Skin of body (tissue), 2 donors: ENCODE measurements around the gene WDR7. TPM values are rescaled to one million over a fixed set of nuclear protein-coding genes. Genes with fewer than 3 reads are reported as not detected.

ENCODE experiments used
- DNase-seq: peaks from one replicate; lab custom pipeline; 2025; lab: John Stamatoyannopoulos, UW
- total RNA-seq: library from RNA; depleted of rRNA; stranded (reverse); fragments of >200 nt; gene quantifications from one replicate; pipeline ENCODE4 v1.2.3, GENCODE V29; 2014

Gene WDR7
- total RNA-seq, 1 donor from 2014 or later, result 27.0 TPM

GRCh38 chr18:56986829-56987228 is 335.7 kb downstream of the WDR7 start:
- DNase-seq, result no peak

GRCh38 chr18:56987236-56987635 is 336.1 kb downstream of the WDR7 start:
- no peak for DNase-seq

GRCh38 chr18:56988022-56988421 is 336.9 kb downstream of the WDR7 start:
- no peak for DNase-seq

GRCh38 chr18:56990678-56991077 is 339.5 kb downstream of the WDR7 start:
- no peak for DNase-seq

- DNase-seq, result no peak
Observed at GRCh38 chr18:56992777-56993176, 341.6 kb downstream of the WDR7 start.

- DNase-seq, result no peak
Observed at GRCh38 chr18:56995579-56996188, 344.5 kb downstream of the WDR7 start.

- DNase-seq, result no peak
Observed at GRCh38 chr18:56997200-56997599, 346.0 kb downstream of the WDR7 start.

- no peak for DNase-seq
Observed at GRCh38 chr18:56999823-57000222, 348.7 kb downstream of the WDR7 start.

GRCh38 chr18:57002627-57003026 is 351.5 kb downstream of the WDR7 start:
- DNase-seq, result no peak

- DNase-seq, result no peak
Observed at GRCh38 chr18:57003342-57003741, 352.2 kb downstream of the WDR7 start.

GRCh38 chr18:57004366-57005121 is 353.4 kb downstream of the WDR7 start:
- no peak for DNase-seq

GRCh38 chr18:57008001-57008686 is 357.0 kb downstream of the WDR7 start:
- no peak for DNase-seq

- DNase-seq, result peak; percentile 39
Observed at GRCh38 chr18:57009844-57010243, 358.7 kb downstream of the WDR7 start.

- DNase-seq, result no peak
Observed at GRCh38 chr18:57014772-57015413, 363.7 kb downstream of the WDR7 start.

- no peak for DNase-seq
Observed at GRCh38 chr18:57015451-57015850, 364.3 kb downstream of the WDR7 start.

GRCh38 chr18:57018845-57019244 is 367.7 kb downstream of the WDR7 start:
- no peak for DNase-seq

- DNase-seq, result no peak
Observed at GRCh38 chr18:57022716-57023115, 371.6 kb downstream of the WDR7 start.

GRCh38 chr18:57023275-57023882 is 372.2 kb downstream of the WDR7 start:
- DNase-seq, result no peak

GRCh38 chr18:57025540-57025939 is 374.4 kb downstream of the WDR7 start:
- no peak for DNase-seq

GRCh38 chr18:57026316-57026715 is 375.2 kb downstream of the WDR7 start:
- DNase-seq, result no peak

GRCh38 chr18:57027190-57027708 is 376.1 kb downstream of the WDR7 start:
- no peak for DNase-seq
